ENCODE data around the gene ONECUT2. TPM values are rescaled to one million over a fixed set of nuclear protein-coding genes. Genes with fewer than 3 reads are reported as not detected.

Gene ONECUT2
- total RNA-seq, 1 experiment from 2014 or later = 0.48 TPM

- H3K4ac ChIP-seq (ENCODE audit: low read depth, low read length) = no peak overlapping the region
- no peak overlapping the region for H3K14ac ChIP-seq (ENCODE audit: insufficient read depth, low read length)
- no peak overlapping the region for H2BK20ac ChIP-seq (ENCODE audit: low read depth, low read length, poor library complexity, severe bottlenecking)
- no peaks in the 10 kb centered on the region for H3K79me2 ChIP-seq (ENCODE audit: insufficient read depth, low read length)
- H4K8ac ChIP-seq (replicated peaks; ENCODE audit: insufficient read length, low read depth, low read length) = no peak overlapping the region
- no peak overlapping the region for H3K27ac ChIP-seq (ENCODE audit: insufficient read length, low read depth, low read length)
- no peak overlapping the region for H3K56ac ChIP-seq (ENCODE audit: insufficient read length, low read depth, low read length)
- H3K18ac ChIP-seq (ENCODE audit: insufficient read length, low read depth, low read length) = no peak overlapping the region
- Mint-ChIP-seq H3K27me3 (ENCODE audit: low read depth) (peaks cover 2% of the 10 kb centered on the region; the same call in 1 of the 2 replicates), H3K9me3 (peaks cover 3 to 7% of the 10 kb centered on the region in 2 experiments; a peak in 3 of 5 replicates), H3K36me3 (ENCODE audit: insufficient read depth in 1 of 3, low read depth in 3 of 3) (peaks cover 0 to 4% (median 0%) of the 10 kb centered on the region in 3 experiments; a peak in 3 of 7 replicates), H3K4me1 (peaks cover 12 to 16% of the 10 kb centered on the region in 2 experiments), H3K27ac (no peak overlapping the region), H3K4me3 (no peak overlapping the region)
- no peak overlapping the region for H3K23ac ChIP-seq (ENCODE audit: insufficient read length, low read depth, low read length)
- no CpG with 5 or more reads among the region's 13 CpGs for WGBS (ENCODE audit: extremely low coverage, insufficient read length, low lambda C conversion rate)
- H4K5ac ChIP-seq (ENCODE audit: insufficient read length, low read depth, low read length) = no peak overlapping the region
- H2BK12ac ChIP-seq (ENCODE audit: insufficient read length, low read depth, low read length) = no peak overlapping the region
- H3K9me3 ChIP-seq (ENCODE audit: control insufficient read depth, low read depth, low read length) = no peaks in the 10 kb centered on the region
- H3K79me1 ChIP-seq (ENCODE audit: insufficient read depth, low read depth, low read length, poor library complexity, severe bottlenecking) = no peaks in the 10 kb centered on the region
- H3K9ac ChIP-seq (ENCODE audit: extremely low read depth, insufficient read length, low read length) = no peak overlapping the region
- no peaks in the 10 kb centered on the region for H4K20me1 ChIP-seq (ENCODE audit: control insufficient read depth, insufficient read depth, insufficient read length)
- no peak for TF ChIP-seq CTCF (conservative IDR thresholded peaks at IDR 0.05)
- no peaks in the 10 kb centered on the region for H3K27me3 ChIP-seq (ENCODE audit: insufficient read depth, low read length)
- no peak overlapping the region for H2AFZ ChIP-seq (ENCODE audit: low read length)
- peaks cover under 1% of the 10 kb centered on the region; the same call in 1 of the 2 replicates for H3K4me1 ChIP-seq (ENCODE audit: insufficient read depth, low read length)
- H2BK5ac ChIP-seq (ENCODE audit: insufficient read length, low read length) = no peak overlapping the region
- no peak overlapping the region for H2BK15ac ChIP-seq (ENCODE audit: low read depth, low read length)
- H3K4me2 ChIP-seq (ENCODE audit: insufficient read depth, insufficient read length, low read length) = no peak overlapping the region
- DNase-seq = no peak
- no peak overlapping the region for H2AK5ac ChIP-seq (ENCODE audit: insufficient read length, low read length)
- no peak overlapping the region for H3T11ph ChIP-seq (ENCODE audit: low read length)
- H3K23me2 ChIP-seq (ENCODE audit: insufficient read length, low read depth, low read length, poor library complexity, severe bottlenecking) = no peaks in the 10 kb centered on the region
- no peak overlapping the region for H4K91ac ChIP-seq (ENCODE audit: insufficient read length, low read depth, low read length)
- no peak overlapping the region for H2BK120ac ChIP-seq (ENCODE audit: low read depth, low read length, poor library complexity, severe bottlenecking)
Measured at GRCh38 chr18:57527556-57528229, 92.5 kb downstream of the ONECUT2 start.

Data from H9 (cell line).